DND-41 (cell line): ENCODE data around the gene PTPRU.

Source experiments
- EZH2 ChIP-seq: IDR thresholded peaks from 3 replicates; pipeline ENCODE4 v1.6.1; 2012; ENCODE audit warnings: borderline replicate concordance, low read depth, mild to moderate bottlenecking, moderate library complexity, low read length, inconsistent platforms; ENCODE audit not compliant: severe bottlenecking
- TF ChIP-seq, protein P1 (sequence below): IDR thresholded peaks from 2 replicates; pipeline ENCODE4 v1.5.1; 2012; ENCODE audit warnings: borderline replicate concordance, low read length, moderate library complexity, mild to moderate bottlenecking; ENCODE audit not compliant: poor library complexity, severe bottlenecking; ENCODE audit errors: extremely low read depth

DNA sequence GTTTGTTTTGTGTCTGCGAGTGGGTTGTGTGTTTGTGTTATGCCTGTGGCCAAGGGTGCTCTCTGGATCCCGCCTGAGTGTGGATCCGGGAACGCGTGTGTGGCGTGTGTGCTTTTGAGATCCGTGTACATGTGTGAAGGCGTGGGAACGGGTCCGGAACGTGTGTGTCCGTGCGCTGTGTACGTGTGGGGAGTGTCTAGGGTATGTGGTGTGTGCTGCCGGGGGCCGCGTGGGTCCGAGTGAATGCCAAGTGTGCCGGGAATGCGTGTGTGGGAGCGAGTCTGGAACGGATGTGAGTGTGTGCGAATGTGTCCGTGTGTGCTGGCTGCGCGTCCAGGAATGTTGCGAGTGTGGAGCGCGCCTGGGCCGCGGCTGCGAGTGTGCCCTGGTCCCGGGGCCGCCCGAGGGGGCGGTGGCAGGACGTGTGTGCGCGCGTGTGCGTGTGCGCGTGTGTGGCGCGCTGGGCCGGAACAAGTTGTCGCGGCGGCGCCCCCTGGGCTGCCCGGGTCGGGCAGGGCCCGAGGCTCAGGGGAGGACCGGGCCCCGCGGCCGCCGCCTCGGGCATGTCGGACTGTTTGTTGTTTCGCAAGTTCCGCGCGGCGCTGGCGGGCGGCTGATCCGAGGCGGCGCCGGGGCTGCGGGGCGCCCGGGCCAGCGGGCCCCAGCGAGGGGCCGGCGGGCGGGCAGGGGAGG, 953 bp downstream of the PTPRU start:
- TF ChIP-seq EZH2: peak; percentile 50
- TF ChIP-seq, protein P1, sequence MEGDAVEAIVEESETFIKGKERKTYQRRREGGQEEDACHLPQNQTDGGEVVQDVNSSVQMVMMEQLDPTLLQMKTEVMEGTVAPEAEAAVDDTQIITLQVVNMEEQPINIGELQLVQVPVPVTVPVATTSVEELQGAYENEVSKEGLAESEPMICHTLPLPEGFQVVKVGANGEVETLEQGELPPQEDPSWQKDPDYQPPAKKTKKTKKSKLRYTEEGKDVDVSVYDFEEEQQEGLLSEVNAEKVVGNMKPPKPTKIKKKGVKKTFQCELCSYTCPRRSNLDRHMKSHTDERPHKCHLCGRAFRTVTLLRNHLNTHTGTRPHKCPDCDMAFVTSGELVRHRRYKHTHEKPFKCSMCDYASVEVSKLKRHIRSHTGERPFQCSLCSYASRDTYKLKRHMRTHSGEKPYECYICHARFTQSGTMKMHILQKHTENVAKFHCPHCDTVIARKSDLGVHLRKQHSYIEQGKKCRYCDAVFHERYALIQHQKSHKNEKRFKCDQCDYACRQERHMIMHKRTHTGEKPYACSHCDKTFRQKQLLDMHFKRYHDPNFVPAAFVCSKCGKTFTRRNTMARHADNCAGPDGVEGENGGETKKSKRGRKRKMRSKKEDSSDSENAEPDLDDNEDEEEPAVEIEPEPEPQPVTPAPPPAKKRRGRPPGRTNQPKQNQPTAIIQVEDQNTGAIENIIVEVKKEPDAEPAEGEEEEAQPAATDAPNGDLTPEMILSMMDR: no peak
